Middle frontal gyrus (tissue), 1 donor: Measurements from ENCODE around the gene ZDHHC11.
"Not testable (repeated sequence)": the region's sequence is repeated elsewhere in the genome, so short reads cannot be mapped to it uniquely, and the experiment has no call there.

Experiments used
- DNase-seq: peaks from one replicate; pipeline ENCODE4 v3.0.0-alpha.2; 2015; ENCODE audit warnings: low spot score; ENCODE audit errors: extremely low spot score

ZDHHC11 gene

GRCh38 chr5:778421-778820 lies 72.4 kb downstream of the ZDHHC11 start:
- DNase-seq, result not testable (repeated sequence)

DNA sequence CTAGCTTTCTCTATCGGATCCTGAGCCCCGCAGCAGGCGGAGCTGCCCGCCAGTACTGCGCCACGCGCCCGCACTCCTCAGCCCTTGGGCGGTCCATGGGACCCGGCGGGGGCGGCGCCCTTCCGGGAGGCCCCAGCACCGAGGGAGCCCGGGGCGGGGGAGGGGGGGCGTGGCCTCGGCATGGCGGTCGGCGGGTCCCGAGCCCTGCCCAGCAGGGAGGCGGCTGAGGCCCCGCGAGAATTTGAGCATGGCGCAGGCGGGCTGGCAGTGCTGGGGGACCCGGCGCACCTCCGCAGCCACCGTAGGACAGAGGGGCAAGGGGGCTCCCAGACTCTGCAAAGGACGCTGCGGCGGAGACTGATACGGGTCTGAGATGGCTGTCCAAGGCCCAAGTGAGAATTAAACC lies 73.0 kb downstream of the ZDHHC11 start:
- DNase-seq, result no peak

- DNase-seq, result no peak
Measured at GRCh38 chr5:776862-777711, 73.7 kb downstream of the ZDHHC11 start.

DNA sequence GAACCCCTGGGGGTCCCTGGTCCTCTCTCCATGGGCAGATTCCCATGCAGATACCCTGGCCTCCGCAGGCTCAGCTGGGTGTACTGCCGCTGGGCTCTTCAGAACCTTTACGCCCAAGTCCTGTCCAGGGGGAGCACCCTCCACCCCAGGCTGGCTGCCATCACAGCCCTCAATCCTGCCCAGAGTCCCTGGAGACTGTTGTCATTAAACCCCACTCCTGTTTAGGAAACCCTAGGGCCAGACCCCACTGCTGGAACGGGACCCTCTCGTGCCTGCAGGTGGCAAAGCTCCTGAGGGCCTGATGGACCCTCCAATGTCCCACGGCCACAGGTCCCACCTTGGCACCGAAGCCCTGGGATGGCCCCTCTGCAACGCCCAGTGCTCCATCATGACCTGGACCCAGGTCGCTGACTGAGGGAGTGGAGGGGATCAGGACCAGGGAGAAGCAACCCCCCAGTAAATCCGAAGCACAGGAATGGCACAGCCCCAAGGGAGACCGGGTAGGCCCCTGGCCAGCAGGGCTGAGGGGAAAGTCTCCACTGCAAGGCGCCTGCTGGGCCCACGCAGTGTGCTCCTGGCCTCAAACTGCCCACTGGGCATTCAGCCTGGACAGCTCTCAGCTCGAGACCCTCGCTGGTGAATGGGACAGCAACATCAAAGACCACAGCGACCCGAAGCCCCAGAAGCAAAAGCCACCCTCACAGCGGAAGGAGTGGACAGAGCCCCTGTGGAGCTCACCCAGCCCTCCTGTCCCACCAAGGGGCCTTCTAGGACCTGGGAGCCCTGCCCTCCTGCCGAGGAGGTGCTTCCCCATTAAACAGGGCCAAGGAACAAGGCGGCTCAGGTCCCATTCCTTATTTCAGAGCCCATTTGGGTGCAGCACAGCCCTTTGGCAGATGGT lies 74.6 kb downstream of the ZDHHC11 start:
- DNase-seq, result no peak

- DNase-seq, result not testable (repeated sequence)
Measured at GRCh38 chr5:775595-775960, 75.2 kb downstream of the ZDHHC11 start.

- not testable (repeated sequence) for DNase-seq
Measured at GRCh38 chr5:774854-775505, 75.8 kb downstream of the ZDHHC11 start.

DNA sequence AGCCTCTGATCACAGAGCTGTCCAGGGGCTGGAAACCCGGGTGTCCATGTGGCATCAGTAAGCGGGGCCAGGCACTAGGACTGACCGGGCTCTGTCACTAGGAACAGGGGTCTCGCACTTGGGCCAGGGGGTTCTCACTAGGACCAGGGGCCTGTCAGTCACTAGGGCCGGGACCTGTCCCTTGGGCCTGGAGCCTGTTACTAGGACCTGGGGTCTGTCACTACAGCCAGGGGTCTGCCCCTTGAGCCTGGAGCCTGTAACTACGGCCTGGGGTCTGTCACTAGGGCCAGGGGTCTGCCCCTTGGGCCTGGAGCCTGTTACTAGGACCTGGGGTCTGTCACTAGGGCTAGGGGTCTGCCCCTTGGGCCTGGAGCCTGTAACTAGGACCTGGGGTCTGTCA lies 76.5 kb downstream of the ZDHHC11 start:
- not testable (repeated sequence) for DNase-seq

DNA sequence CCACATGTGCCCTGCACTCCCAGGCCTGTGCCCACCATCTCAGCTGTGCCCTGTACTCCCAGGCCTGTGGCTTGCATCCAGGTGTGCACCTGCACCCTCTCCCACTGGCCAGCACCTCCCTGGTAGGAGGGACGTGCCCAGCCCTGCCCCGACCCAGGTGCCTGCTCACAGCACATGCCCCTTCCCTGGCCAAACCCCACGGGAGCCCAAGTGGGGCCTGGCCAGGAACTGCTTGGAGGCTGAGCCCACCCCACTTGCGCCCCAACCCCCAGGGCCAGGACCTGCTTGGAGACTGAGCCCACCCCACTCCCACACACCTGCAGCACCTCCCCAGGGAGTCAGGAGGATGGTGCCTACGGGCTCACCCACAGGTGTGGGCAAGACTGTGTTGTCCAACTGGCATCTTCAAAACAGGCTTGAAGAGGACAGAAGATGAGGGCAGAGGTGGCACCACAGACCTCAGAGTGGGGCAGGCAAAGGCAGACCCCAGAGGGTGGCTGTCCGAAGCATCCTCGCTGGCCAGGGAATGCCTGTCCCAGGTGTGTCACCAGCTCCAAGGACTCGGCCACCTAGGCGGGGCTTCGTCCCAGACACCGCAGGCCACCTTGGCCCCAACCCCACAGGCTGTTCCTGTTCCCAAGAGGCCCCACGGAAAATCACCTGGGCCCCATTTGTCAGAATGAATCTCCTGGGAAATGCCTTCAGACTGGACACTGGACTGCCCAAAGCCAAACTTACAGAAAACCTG lies 77.1 kb downstream of the ZDHHC11 start:
- no peak for DNase-seq

DNA sequence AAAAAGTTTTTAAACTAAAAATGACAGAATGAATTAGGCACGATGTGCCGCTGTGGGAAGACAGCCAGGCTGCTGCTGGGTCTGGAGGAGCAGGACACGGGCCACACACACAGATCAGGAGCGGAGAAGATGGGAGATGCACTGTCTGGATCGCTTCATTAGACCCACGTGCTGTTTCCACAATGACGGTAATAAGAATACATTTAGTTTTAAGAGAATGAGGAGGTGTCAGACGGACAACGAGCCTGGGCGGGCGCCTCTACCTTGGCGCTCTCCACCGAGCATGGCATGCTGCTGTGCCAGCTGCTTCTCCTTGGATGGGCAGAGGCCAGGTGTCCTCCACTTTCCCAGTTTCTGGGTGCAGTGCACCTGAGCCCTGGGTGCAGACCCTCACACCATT lies 77.9 kb downstream of the ZDHHC11 start:
- not testable (repeated sequence) for DNase-seq

GRCh38 chr5:772547-772890 lies 78.3 kb downstream of the ZDHHC11 start:
- DNase-seq, result not testable (repeated sequence)

DNA sequence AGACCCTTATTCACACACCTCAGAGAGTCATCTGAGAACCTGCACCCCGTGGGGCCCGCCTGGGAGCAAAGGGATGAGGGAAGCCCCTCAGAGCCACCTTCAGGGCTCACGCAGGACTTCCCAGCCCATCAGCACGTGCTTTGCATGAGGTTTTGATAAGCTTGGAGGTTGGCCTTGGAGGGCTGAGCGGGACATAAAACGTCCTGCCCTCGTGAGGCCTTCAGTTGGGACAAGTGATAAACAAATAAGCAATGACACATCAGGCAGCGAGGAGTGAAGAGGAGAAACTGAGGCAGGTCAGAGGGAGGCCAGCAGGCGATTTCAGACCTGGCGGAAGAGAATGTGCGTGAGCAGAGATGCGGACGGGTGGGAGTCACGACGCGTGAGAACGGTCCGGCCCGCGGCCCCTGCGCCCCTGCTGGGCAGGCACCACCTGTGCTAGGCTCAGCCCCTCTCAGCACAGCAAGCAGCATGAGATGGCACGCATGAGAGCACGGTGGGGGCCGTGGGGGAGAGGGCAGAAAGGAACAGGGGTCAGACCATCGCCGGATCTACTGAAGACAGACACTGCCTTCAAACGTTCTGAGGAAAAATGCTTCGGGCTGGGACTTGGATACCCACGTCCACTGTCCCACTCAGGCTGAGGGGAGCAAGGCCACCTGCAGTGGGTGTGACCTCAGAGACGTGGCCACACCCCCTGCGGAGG lies 78.8 kb downstream of the ZDHHC11 start:
- not testable (repeated sequence) for DNase-seq

DNA sequence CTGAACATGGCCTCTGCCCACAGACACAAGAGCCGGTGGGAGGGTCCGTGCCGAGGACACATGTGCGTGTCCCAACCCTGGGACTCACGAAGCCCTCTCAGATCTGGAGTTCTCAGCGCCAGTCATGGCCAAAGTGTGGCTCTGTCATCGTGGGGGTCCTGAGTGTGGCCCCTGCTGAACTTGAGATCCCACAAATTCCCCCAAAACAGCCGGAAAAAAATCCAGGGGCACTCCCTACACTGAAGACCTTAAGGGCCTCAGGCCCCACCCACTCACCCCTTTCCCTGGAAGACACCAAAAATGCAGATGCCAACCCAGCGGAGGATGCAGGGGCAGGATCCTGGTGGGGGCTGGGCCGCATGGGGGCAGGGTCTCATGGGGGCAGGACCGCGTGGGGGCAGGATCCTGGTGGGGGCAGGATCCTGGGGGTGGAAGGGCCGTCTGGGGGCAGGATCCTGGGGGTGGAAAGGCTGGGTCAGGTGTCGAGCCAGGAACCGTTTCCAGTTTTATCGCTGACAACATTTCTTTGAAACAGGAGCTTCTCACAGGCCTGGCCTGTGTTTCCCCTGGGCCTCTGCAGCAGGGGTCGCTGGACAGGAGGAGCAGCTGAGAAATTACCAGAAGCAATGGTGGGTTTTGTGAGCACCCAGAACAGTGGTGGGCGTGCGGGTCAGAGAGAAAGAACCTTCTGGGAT lies 79.6 kb downstream of the ZDHHC11 start:
- not testable (repeated sequence) for DNase-seq

GRCh38 chr5:770585-770984 lies 80.2 kb downstream of the ZDHHC11 start:
- not testable (repeated sequence) for DNase-seq

DNA sequence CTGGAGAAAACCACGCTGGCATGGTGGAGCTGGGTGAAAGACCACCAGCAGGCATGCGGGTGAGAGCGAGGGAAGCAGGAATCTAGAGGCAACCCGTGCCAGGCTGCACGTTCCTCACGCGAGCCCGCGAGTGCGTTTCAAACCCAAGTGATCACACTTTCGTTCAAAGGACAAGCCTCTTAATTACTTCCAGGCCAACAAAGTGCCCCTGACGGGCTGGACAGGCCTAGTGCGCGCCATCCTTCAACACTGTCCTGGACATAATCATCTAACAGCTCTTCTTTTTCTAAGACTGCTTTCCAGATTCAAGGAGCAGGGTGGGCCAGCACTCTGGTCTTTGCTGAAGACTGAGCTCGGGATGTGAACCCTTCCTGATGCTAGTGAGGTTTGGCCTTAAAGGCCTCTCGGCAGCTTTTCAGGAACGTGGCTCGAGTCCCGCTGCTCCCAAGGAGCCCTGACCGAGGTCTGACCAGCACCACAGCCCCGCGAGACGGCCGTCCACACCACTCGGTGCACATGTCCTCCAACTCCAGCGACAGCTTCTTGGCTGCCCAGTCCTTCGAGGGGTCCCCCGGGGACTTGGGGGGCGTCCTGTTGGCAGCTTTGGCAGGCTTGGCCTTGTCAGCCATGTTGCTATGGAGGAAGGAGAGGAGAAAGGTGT lies 81.2 kb downstream of the ZDHHC11 start:
- not testable (repeated sequence) for DNase-seq

DNA sequence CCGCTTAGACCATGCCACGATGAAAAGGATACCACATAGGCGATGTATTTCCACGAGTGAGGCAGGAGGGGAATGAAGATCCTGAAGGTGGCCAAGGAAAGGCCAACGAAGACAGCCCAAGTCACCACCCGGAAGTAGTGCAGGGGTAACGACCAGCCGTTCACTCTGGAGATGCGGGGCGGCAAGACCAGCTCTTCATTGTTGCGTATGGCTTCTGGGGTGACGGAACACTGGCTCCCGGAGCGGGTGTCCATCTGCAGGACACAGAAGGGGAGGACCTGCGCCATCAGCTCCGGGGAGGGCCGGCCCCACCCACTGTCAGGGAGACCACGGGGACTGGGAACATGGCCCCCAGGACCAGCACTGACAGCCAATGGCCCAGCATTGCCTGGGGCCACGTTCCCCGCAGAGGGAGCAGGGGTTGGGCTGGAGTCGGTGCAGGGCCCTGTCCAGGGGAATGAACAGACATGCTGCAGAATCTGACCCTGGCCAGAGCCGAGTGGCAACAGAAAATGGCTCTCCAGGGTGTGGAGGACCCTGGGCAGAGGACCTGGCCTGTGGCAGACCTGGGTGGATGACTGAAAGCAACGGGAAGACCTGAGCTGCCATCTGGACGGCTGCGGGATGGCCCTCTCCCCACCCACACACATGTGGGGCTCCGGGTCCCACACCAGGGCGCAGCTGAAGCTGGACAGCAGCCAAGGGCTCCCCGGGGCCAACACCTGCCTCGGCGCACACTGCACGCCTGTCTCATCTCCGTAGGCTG lies 83.9 kb downstream of the ZDHHC11 start:
- DNase-seq, result no peak

GRCh38 chr5:765948-766631 lies 84.7 kb downstream of the ZDHHC11 start:
- no peak for DNase-seq

DNA sequence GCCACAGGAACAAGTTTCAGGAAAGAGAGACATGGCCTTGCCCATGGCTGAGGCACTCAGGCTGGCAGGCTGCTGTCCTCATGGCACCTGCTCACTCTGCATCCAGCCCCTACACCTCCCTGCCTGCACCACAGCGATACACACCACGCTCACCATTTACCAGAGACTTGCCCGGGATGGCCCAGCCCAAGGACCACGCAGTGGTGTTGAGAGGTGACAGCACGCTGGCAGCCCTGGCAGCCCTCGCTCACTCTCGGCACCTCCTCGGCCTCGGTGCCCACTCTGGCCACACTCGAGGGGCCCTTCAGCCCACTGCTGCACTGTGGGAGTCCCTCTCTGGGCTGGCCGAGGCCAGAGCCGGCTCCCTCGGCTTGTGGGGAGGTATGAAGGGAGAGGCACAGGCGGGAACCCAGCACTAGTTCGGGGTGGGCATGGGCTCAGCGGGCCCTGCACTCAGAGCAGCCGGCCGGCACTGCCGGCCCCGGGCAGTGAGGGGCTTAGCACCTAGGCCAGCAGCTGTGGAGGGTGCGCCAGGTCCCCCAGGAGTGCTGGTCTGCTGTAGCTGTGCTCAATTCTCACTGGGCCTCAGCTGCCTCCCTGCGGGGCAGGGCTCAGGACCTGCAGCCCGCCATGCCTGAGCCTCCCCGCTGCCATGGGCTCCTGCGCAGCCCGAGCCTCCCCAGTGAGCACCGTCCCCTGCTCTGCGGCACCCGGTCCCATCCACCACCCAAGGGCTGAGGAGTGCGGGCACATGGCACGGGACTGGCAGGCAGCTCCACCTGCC lies 86.6 kb downstream of the ZDHHC11 start:
- DNase-seq, result no peak
